Caki2 (cell line): Measurements from ENCODE around the gene CHST9. TPM values are rescaled to one million over a fixed set of nuclear protein-coding genes. Genes with fewer than 3 reads are reported as not detected.
A peak's percentile ranks its signal among the peaks of the same experiment; 100 is the strongest.

Experiments used
- DNase-seq: peaks from one replicate; pipeline ENCODE4 v3.0.0-alpha.2; 2015; ENCODE audit warnings: low read depth
- in situ Hi-C: cut with HindIII; loops from 2 replicates; pipeline ENCODE4 v1.10.0; 2016; ENCODE audit warnings: low sequenced_read_pairs, low pct_unique_long_range_greater_than_20kb, mixed read lengths
- total RNA-seq: library from RNA; depleted of rRNA; stranded (reverse); fragments of >200 nt; shearing (Covaris generic); gene quantifications from 2 replicates; pipeline ENCODE4 v1.2.3, GENCODE V29; 2014; ENCODE audit warnings: low replicate concordance

The CHST9 gene
- total RNA-seq, 1 experiment from 2014 or later: 0.61 TPM

DNA sequence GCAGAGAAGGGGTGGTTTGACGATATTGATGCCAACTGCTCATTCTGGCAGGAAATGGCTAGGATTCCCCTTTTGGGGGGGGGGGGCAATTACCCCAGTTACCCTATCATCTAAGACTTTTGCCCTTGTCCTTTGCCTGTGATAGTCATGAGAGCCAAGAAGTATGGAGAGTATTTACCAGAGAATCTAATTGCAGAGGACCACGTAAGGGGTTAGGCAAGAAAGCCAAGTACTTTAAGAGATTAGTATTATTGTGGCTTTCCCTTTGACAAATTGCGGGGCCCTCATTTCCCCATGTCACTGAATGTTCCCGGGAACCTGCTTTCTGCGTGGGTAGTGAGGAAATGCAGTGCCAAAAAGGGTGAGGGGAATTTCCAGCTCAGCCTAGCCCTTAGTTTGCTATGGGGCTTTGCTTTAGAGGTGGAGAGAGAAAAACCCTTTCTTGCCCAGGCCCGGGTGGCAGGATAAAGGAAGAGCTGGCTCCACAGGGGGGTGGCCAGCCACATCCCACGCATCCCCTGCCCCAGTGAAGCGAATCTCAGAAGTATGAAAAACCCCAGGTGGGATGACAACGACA is 321.1 kb downstream of the CHST9 start:
- in situ Hi-C loops: no loop called here

GRCh38 chr18:26863122-26863879 is 321.8 kb downstream of the CHST9 start:
- in situ Hi-C loops: no loop called here
- DNase-seq: peak; percentile 41

More for the DNA sequence above, 321.1 kb downstream of the CHST9 start:
- DNase-seq: no peak

DNA sequence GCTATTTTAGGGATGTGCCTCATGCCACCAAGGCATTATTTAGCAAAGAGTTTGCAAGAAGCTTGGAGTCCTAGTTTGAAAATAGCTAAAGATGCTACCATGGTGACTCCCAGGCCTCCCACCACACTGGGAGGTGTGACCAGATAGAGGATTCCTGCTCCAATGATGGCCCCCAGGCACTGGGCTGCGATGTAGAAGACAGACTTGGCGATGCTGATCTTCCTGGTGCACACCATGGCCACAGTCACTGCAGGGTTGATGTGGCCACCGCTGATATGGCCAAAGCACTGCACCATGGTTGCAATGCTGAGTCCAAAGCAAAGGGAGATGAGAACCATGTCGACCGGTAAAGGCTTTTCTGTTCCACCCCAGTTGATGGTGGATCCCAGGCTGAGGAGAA is 323.0 kb downstream of the CHST9 start:
- in situ Hi-C loops: no loop called here
- no peak for DNase-seq
